ENCODE results near the gene EID1.

The EID1 gene

GRCh38 chr15:48869966-48870365 is 8.0 kb upstream of the EID1 start:
- Histone ChIP-seq H3K27ac (no peak overlapping the region), H3K36me3 (ENCODE audit: insufficient read depth) (no peaks in the 10 kb centered on the region), H3K9ac (no peak overlapping the region), H3K4me2 (no peak overlapping the region), H2AFZ (ENCODE audit: low read depth) (no peak overlapping the region), H3K79me2 (ENCODE audit: insufficient read depth, low read depth) (no peaks in the 10 kb centered on the region), H3K27me3 (ENCODE audit: insufficient read depth, low read depth) (no peaks in the 10 kb centered on the region), H3K4me3 (IDR thresholded peaks at IDR 0.05; ENCODE audit: insufficient read depth, low read depth, low read length) (no peak overlapping the region), H3K4me1 (ENCODE audit: low read depth, poor library complexity, severe bottlenecking) (no peaks in the 10 kb centered on the region), H4K20me1 (ENCODE audit: insufficient read depth) (no peaks in the 10 kb centered on the region)
- TF ChIP-seq CTCF (conservative IDR thresholded peaks at IDR 0.05; ENCODE audit: low read depth, low read length), result no peak

- H3K27me3 ChIP-seq (ENCODE audit: insufficient read depth, low read depth), result no peaks in the 10 kb centered on the region
- no peak overlapping the region for H3K27ac ChIP-seq
- H3K9ac ChIP-seq, result no peak overlapping the region
- TF ChIP-seq CTCF (conservative IDR thresholded peaks at IDR 0.05; ENCODE audit: low read depth, low read length), result no peak
- H2AFZ ChIP-seq (ENCODE audit: low read depth), result no peak overlapping the region
- H3K36me3 ChIP-seq (ENCODE audit: insufficient read depth), result no peaks in the 10 kb centered on the region
- no peaks in the 10 kb centered on the region for H3K4me1 ChIP-seq (ENCODE audit: low read depth, poor library complexity, severe bottlenecking)
- no peak overlapping the region for H3K4me2 ChIP-seq
- H4K20me1 ChIP-seq (ENCODE audit: insufficient read depth), result no peaks in the 10 kb centered on the region
- no peak overlapping the region for H3K4me3 ChIP-seq (IDR thresholded peaks at IDR 0.05; ENCODE audit: insufficient read depth, low read depth, low read length)
- H3K79me2 ChIP-seq (ENCODE audit: insufficient read depth, low read depth), result no peaks in the 10 kb centered on the region
These were observed 6.4 kb upstream of the EID1 start for GRCh38 chr15:48871542-48871941.

- no peak overlapping the region for H2AFZ ChIP-seq (ENCODE audit: low read depth)
- H3K4me2 ChIP-seq, result no peak overlapping the region
- no peaks in the 10 kb centered on the region for H3K79me2 ChIP-seq (ENCODE audit: insufficient read depth, low read depth)
- H3K4me1 ChIP-seq (ENCODE audit: low read depth, poor library complexity, severe bottlenecking), result peaks cover 7% of the 10 kb centered on the region
- no peaks in the 10 kb centered on the region for H3K27me3 ChIP-seq (ENCODE audit: insufficient read depth, low read depth)
- H3K4me3 ChIP-seq (IDR thresholded peaks at IDR 0.05; ENCODE audit: insufficient read depth, low read depth, low read length), result no peak overlapping the region
- no peak overlapping the region; the same call in 1 of the 2 replicates for H3K9ac ChIP-seq
- TF ChIP-seq CTCF (conservative IDR thresholded peaks at IDR 0.05; ENCODE audit: low read depth, low read length), result no peak
- H3K36me3 ChIP-seq (ENCODE audit: insufficient read depth), result no peaks in the 10 kb centered on the region
- no peak overlapping the region for H3K27ac ChIP-seq
- H4K20me1 ChIP-seq (ENCODE audit: insufficient read depth), result no peaks in the 10 kb centered on the region
These were observed 5.3 kb upstream of the EID1 start for GRCh38 chr15:48872632-48873031.

- H4K20me1 ChIP-seq (ENCODE audit: insufficient read depth), result no peaks in the 10 kb centered on the region
- H3K4me2 ChIP-seq, result no peak overlapping the region
- H3K4me3 ChIP-seq (IDR thresholded peaks at IDR 0.05; ENCODE audit: insufficient read depth, low read depth, low read length), result no peak overlapping the region
- H2AFZ ChIP-seq (ENCODE audit: low read depth), result no peak overlapping the region
- no peaks in the 10 kb centered on the region for H3K36me3 ChIP-seq (ENCODE audit: insufficient read depth)
- no peak overlapping the region for H3K27ac ChIP-seq
- H3K9ac ChIP-seq, result no peak overlapping the region
- peaks cover 19% of the 10 kb centered on the region for H3K4me1 ChIP-seq (ENCODE audit: low read depth, poor library complexity, severe bottlenecking)
- TF ChIP-seq CTCF (conservative IDR thresholded peaks at IDR 0.05; ENCODE audit: low read depth, low read length), result no peak
- H3K79me2 ChIP-seq (ENCODE audit: insufficient read depth, low read depth), result peaks cover 24% of the 10 kb centered on the region
- H3K27me3 ChIP-seq (ENCODE audit: insufficient read depth, low read depth), result no peaks in the 10 kb centered on the region
These were observed 2.5 kb upstream of the EID1 start for GRCh38 chr15:48875241-48875960.

All from KMS-11 (cell line).